Endothelial cell of umbilical vein (primary cell): ENCODE measurements around the gene CLCN2. TPM values are rescaled to one million over a fixed set of nuclear protein-coding genes. Genes with fewer than 3 reads are reported as not detected.

Source experiments
- BruUV-seq: library from RNA; stranded (reverse); fragments of 400-500 nt; replicated peaks from 2 replicates; lab custom pipeline; 2021; lab: Mats Ljungman, UMichigan
- CTCF ChIA-PET: fragments of 300-600, 350-600 bp; sonication (Branson Sonifier 250); formaldehyde crosslinking; loops from one replicate; lab custom pipeline; 2021; ENCODE audit warnings: antibody characterized with exemption, inconsistent platforms; lab: Charles Lee
- POLR2A ChIA-PET: fragments of 300-600, 350-600 bp; sonication (Branson Sonifier 250); formaldehyde crosslinking; loops from one replicate; lab custom pipeline; 2021; ENCODE audit warnings: antibody characterized with exemption, inconsistent platforms; lab: Charles Lee
- DNase-seq: peaks from one replicate; pipeline ENCODE4 v3.0.0-alpha.2; 2011; ENCODE audit warnings: low read depth, low spot score
- FAIRE-seq: peaks from 2 replicates; lab custom pipeline; 2011; peaks lifted over from hg19 to GRCh38; lab: Jason Lieb, UNC
- H2AFZ ChIP-seq: 2 replicates; pipeline ENCODE4 v1.6.0; 2012; ENCODE audit warnings: low read depth, low read length, control low read depth, inconsistent platforms
- H3K27ac ChIP-seq: 2 replicates; pipeline ENCODE4 v1.5.1; 2011; ENCODE audit warnings: low read depth, mild to moderate bottlenecking, control low read depth, low read length, moderate library complexity; ENCODE audit not compliant: insufficient read depth
- H3K27me3 ChIP-seq, 2 experiments: 2 replicates each; pipeline versions ENCODE4 v1.6.0 to v1.6.1; 2011; ENCODE audit warnings: low read length in 2 of 2, mixed read lengths in 1 of 2; ENCODE audit not compliant: control insufficient read depth in 2 of 2, insufficient read depth in 2 of 2
- H3K36me3 ChIP-seq, 2 experiments: 2 replicates in 1 of 2; 3 replicates in 1 of 2; pipeline ENCODE4 v1.5.1; 2011; ENCODE audit warnings: low read length in 2 of 2, mild to moderate bottlenecking in 1 of 2, moderate library complexity in 1 of 2; ENCODE audit not compliant: control insufficient read depth in 2 of 2, insufficient read depth in 2 of 2; ENCODE audit errors: extremely low read depth in 1 of 2
- H3K4me1 ChIP-seq: 3 replicates; pipeline ENCODE4 v1.5.1; 2011; ENCODE audit warnings: mild to moderate bottlenecking, low read length; ENCODE audit not compliant: control insufficient read depth, insufficient read depth; ENCODE audit errors: extremely low read depth
- H3K4me2 ChIP-seq: 2 replicates; pipeline ENCODE4 v1.6.1; 2011; ENCODE audit warnings: low read length, control low read depth, mixed read lengths; ENCODE audit not compliant: insufficient read depth
- H3K4me3 ChIP-seq, 3 experiments: fragments of 200-600 bp in 1 of 3; sonication (generic), shearing (Covaris generic) in 1 of 3; replicated peaks in 1 of 3; 2 replicates each; pipeline ENCODE4 v1.5.1; 2011 to 2016; ENCODE audit warnings: control low read depth in 3 of 3, low read length in 3 of 3, mild to moderate bottlenecking in 2 of 3, inconsistent platforms in 1 of 3, low read depth in 1 of 3, moderate library complexity in 1 of 3; ENCODE audit not compliant: insufficient read depth in 1 of 3
- H3K79me2 ChIP-seq: 2 replicates; pipeline ENCODE4 v1.6.0; 2012; ENCODE audit warnings: low read length, inconsistent platforms; ENCODE audit not compliant: control insufficient read depth, insufficient read depth
- H3K9ac ChIP-seq: replicated peaks from 2 replicates; pipeline ENCODE3; 2011; ENCODE audit warnings: low read length, control low read depth; ENCODE audit not compliant: insufficient read depth; ENCODE audit errors: extremely low read depth
- H3K9me1 ChIP-seq: replicated peaks from 3 replicates; pipeline ENCODE4 v1.6.0; 2011; ENCODE audit warnings: mild to moderate bottlenecking, low read length; ENCODE audit not compliant: control insufficient read depth, insufficient read depth; ENCODE audit errors: extremely low read depth
- H3K9me3 ChIP-seq: replicated peaks from 2 replicates; pipeline ENCODE4 v1.5.1; 2012; ENCODE audit warnings: low read length, inconsistent platforms; ENCODE audit not compliant: control insufficient read depth, insufficient read depth
- H4K20me1 ChIP-seq: replicated peaks from 2 replicates; pipeline ENCODE3; 2011; ENCODE audit warnings: mild to moderate bottlenecking, low read length; ENCODE audit not compliant: control insufficient read depth, insufficient read depth; ENCODE audit errors: extremely low read depth
- EZH2 ChIP-seq: IDR thresholded peaks from 2 replicates; pipeline ENCODE4 v1.6.1; 2012; ENCODE audit warnings: borderline replicate concordance, low read depth, mild to moderate bottlenecking, moderate library complexity, low read length, inconsistent platforms; ENCODE audit not compliant: severe bottlenecking
- FOS ChIP-seq: IDR thresholded peaks from 2 replicates; pipeline ENCODE4 v1.6.1; 2011; ENCODE audit warnings: mild to moderate bottlenecking, low read length, moderate library complexity, borderline replicate concordance; ENCODE audit not compliant: insufficient read depth
- GATA2 ChIP-seq: IDR thresholded peaks from 2 replicates; pipeline ENCODE4 v1.7.0; 2011; ENCODE audit warnings: low read depth, mild to moderate bottlenecking, moderate library complexity, mixed read lengths, low read length; ENCODE audit not compliant: insufficient read length, insufficient read depth
- MYC ChIP-seq: IDR thresholded peaks from one replicate; pipeline ENCODE4 v1.6.1; 2011; ENCODE audit warnings: mild to moderate bottlenecking, low read depth, low read length
- POLR2A ChIP-seq: IDR thresholded peaks from 2 replicates; pipeline ENCODE4 v1.6.1; 2012; ENCODE audit warnings: low read depth, mild to moderate bottlenecking, control low read depth, low read length
- POLR2AphosphoS5 ChIP-seq: IDR thresholded peaks from 2 replicates; pipeline ENCODE4 v1.6.1; 2012; ENCODE audit warnings: low read depth, mild to moderate bottlenecking, control low read depth, low read length, moderate library complexity; ENCODE audit not compliant: insufficient read depth
- dilution Hi-C: fragments of 300-500 bp; cut with MboI; formaldehyde crosslinking; loops from one replicate; pipeline ENCODE4 v1.15.0; 2019; ENCODE audit warnings: low sequenced_read_pairs; ENCODE audit not compliant: extremely low pct_ligation_motif_present
- intact Hi-C: fragments of 100-400 bp; cut with micrococcal nuclease; formaldehyde crosslinking; loops from one replicate; pipeline ENCODE4 v1.10.0; 2022
- polyA plus RNA-seq, 4 experiments: library from polyadenylated mRNA; depleted of rRNA in 3 of 4; stranded (reverse) in 3 of 4; unstranded in 1 of 4; fragments of >200 nt; gene quantifications; 2 replicates each; pipeline versions ENCODE4 v1.2.1 to v1.2.3, GENCODE V29; 2011 to 2012; ENCODE audit warnings: missing spikeins in 1 of 4
- total RNA-seq: library from RNA; stranded (reverse); gene quantifications from 2 replicates; pipeline ENCODE4 v1.2.3, GENCODE V29; 2021
- TF ChIP-seq, protein P1 (sequence below), 2 donors: IDR thresholded peaks; 1 replicate in 1 of 2; 2 replicates in 1 of 2; pipeline ENCODE4 v1.5.1; 2011; ENCODE audit warnings: low read length in 2 of 2, mild to moderate bottlenecking in 2 of 2, moderate library complexity in 2 of 2, control low read depth in 1 of 2, inconsistent platforms in 1 of 2, low read depth in 1 of 2; ENCODE audit not compliant: insufficient read depth in 1 of 2; ENCODE audit errors: extremely low read depth in 1 of 2
- TF ChIP-seq, protein P2 (sequence below): IDR thresholded peaks from 2 replicates; pipeline ENCODE4 v1.6.1; 2011; ENCODE audit not compliant: insufficient read depth, insufficient read length

The CLCN2 gene
- total and polyA plus RNA-seq, 2 donors (not counting 3 experiments of a cell fraction or from before 2014, with no cell fraction given), result 3.5 to 6.5 TPM

- dilution Hi-C loops, result no loop called here
- H3K27me3 ChIP-seq, result peaks cover 44 to 53% of the 10 kb centered on the region in 2 experiments
Measured at GRCh38 chr3:184379358-184380184, 18.2 kb upstream of the CLCN2 start, which contains the start of gene CHRD. Gene CHRD (plus strand): TSS chr3:184380054. CDS start chr3:184380319, 265 bp downstream.

More at GRCh38 chr3:184379358-184380184, 18.2 kb upstream of the CLCN2 start, which contains the start of gene CHRD:
- ChIA-PET POLR2A (no interaction called here), CTCF (interaction anchor here (3.0 kb wide), 1 partner anchor 8 kb away, joined by 21 read pairs; no protein-coding TSS in a partner anchor)
- TF ChIP-seq GATA2 (no peak), EZH2 (peak; percentile 45), FOS (no peak), MYC (no peak), POLR2AphosphoS5 (no peak), POLR2A (no peak)
- TF ChIP-seq, protein P1, sequence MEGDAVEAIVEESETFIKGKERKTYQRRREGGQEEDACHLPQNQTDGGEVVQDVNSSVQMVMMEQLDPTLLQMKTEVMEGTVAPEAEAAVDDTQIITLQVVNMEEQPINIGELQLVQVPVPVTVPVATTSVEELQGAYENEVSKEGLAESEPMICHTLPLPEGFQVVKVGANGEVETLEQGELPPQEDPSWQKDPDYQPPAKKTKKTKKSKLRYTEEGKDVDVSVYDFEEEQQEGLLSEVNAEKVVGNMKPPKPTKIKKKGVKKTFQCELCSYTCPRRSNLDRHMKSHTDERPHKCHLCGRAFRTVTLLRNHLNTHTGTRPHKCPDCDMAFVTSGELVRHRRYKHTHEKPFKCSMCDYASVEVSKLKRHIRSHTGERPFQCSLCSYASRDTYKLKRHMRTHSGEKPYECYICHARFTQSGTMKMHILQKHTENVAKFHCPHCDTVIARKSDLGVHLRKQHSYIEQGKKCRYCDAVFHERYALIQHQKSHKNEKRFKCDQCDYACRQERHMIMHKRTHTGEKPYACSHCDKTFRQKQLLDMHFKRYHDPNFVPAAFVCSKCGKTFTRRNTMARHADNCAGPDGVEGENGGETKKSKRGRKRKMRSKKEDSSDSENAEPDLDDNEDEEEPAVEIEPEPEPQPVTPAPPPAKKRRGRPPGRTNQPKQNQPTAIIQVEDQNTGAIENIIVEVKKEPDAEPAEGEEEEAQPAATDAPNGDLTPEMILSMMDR (IDR thresholded peaks at IDR 0.05; ENCODE audit: extremely low read depth in 1 of 2, insufficient read depth in 1 of 2, low read depth in 1 of 2, low read length in 2 of 2), result no peak
- TF ChIP-seq, protein P2, sequence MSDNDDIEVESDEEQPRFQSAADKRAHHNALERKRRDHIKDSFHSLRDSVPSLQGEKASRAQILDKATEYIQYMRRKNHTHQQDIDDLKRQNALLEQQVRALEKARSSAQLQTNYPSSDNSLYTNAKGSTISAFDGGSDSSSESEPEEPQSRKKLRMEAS, result no peak
- DNase-seq (no peak), FAIRE-seq (no peak)
- intact Hi-C loops, result loop anchor here (5.0 to 10.0 kb wide), 2 partner anchors 357 to 395 kb away; no protein-coding TSS in a partner anchor
- BruUV-seq, result no TSS peak
- Histone ChIP-seq H3K9me1 (no peaks in the 10 kb centered on the region), H3K9ac (no peak within 1 kb of the TSS), H2AFZ (no peak within 1 kb of the TSS), H4K20me1 (no peaks in the 10 kb centered on the region), H3K4me3 (peak within 1 kb of the TSS in 1 of 3 experiments; percentile 10), H3K27ac (no peak within 1 kb of the TSS), H3K9me3 (no peaks in the 10 kb centered on the region), H3K79me2 (no peaks in the 10 kb centered on the region), H3K4me1 (peaks cover 10% of the 10 kb centered on the region), H3K36me3 (no peaks in the 10 kb centered on the region), H3K4me2 (peak within 1 kb of the TSS; percentile 49)
